PC-9 (cell line): ENCODE data around the gene SV2A. TPM values are rescaled to one million over a fixed set of nuclear protein-coding genes. Genes with fewer than 3 reads are reported as not detected.

ENCODE experiments used
- Bru-seq: library from RNA; stranded (reverse); fragments of 400-500 nt; gene quantifications from one replicate; lab custom pipeline; 2021; lab: Mats Ljungman, UMichigan
- BruChase-seq, 2 experiments: library from RNA; stranded (reverse); fragments of 400-500 nt; gene quantifications; one replicate each; lab custom pipeline; 2021; lab: Mats Ljungman, UMichigan
- BruUV-seq: library from RNA; stranded (reverse); fragments of 400-500 nt; replicated peaks from 2 replicates; lab custom pipeline; 2021; lab: Mats Ljungman, UMichigan
- CTCF ChIA-PET: fragments of 300-600 bp; sonication (Branson Sonifier 250); formaldehyde crosslinking; loops from one replicate; lab custom pipeline; 2022; ENCODE audit warnings: antibody characterized with exemption; lab: Charles Lee
- POLR2A ChIA-PET: fragments of 300-600 bp; sonication (Branson Sonifier 250); formaldehyde crosslinking; loops from one replicate; lab custom pipeline; 2022; ENCODE audit warnings: antibody characterized with exemption; ENCODE audit not compliant: unreplicated experiment; lab: Charles Lee
- DNase-seq, 2 experiments: peaks; one replicate each; pipeline versions ENCODE4 v3.0.0 to v3.0.0-alpha.2; 2015 to 2022; ENCODE audit warnings: mixed read lengths in 1 of 2
- H2AFZ ChIP-seq: fragments of 200-600 bp; sonication (generic); 2 replicates; pipeline ENCODE4 v1.8.1; 2017; ENCODE audit warnings: antibody characterized with exemption
- H3F3A ChIP-seq: fragments of 200-600 bp; sonication (generic); 2 replicates; pipeline ENCODE4 v1.8.1; 2017; ENCODE audit warnings: antibody characterized with exemption, mild to moderate bottlenecking, low read depth; ENCODE audit not compliant: insufficient read depth
- H3K27ac ChIP-seq: fragments of 200-600 bp; sonication (generic); 2 replicates; pipeline ENCODE4 v1.6.1; 2016; ENCODE audit warnings: mixed run types
- H3K27me3 ChIP-seq: fragments of 200-600 bp; sonication (generic); 2 replicates; pipeline ENCODE4 v1.6.1; 2016; ENCODE audit warnings: low read depth, mixed run types; ENCODE audit not compliant: insufficient read depth
- H3K36me3 ChIP-seq: fragments of 200-600 bp; sonication (generic); 2 replicates; pipeline ENCODE4 v1.6.1; 2016; ENCODE audit warnings: low read depth, mixed run types
- H3K4me1 ChIP-seq: fragments of 200-600 bp; sonication (generic); replicated peaks from 2 replicates; pipeline ENCODE4 v1.6.1; 2016; ENCODE audit warnings: mixed run types; ENCODE audit not compliant: insufficient read depth
- H3K4me2 ChIP-seq: fragments of 200-600 bp; sonication (generic); 2 replicates; pipeline ENCODE4 v1.6.1; 2017; ENCODE audit warnings: mixed run types
- H3K4me3 ChIP-seq: fragments of 200-600 bp; sonication (generic); 2 replicates; pipeline ENCODE4 v1.6.1; 2016; ENCODE audit warnings: mixed run types
- H3K79me2 ChIP-seq: fragments of 200-600 bp; sonication (generic); 2 replicates; pipeline ENCODE4 v1.6.1; 2017; ENCODE audit warnings: low read depth, mixed run types
- H3K9me2 ChIP-seq: fragments of 200-600 bp; sonication (generic); 2 replicates; pipeline ENCODE4 v1.8.1; 2017; ENCODE audit warnings: mild to moderate bottlenecking; ENCODE audit not compliant: insufficient read depth
- H3K9me3 ChIP-seq: fragments of 200-600 bp; sonication (generic); 2 replicates; pipeline ENCODE4 v1.8.1; 2016; ENCODE audit warnings: low read depth; ENCODE audit not compliant: insufficient read depth
- H4K20me1 ChIP-seq: fragments of 200-600 bp; sonication (generic); 2 replicates; pipeline ENCODE4 v1.8.1; 2017; ENCODE audit not compliant: insufficient read depth
- CTCF ChIP-seq: fragments of 200-600 bp; sonication (generic); conservative IDR thresholded peaks from 2 replicates; pipeline ENCODE4 v1.6.1; 2017; ENCODE audit warnings: mixed run types, antibody characterized with exemption, mild to moderate bottlenecking, moderate library complexity
- EZH2 ChIP-seq: fragments of 200-600 bp; sonication (generic); IDR thresholded peaks from 2 replicates; pipeline ENCODE4 v1.8.0; 2017; ENCODE audit warnings: antibody characterized with exemption, low read depth
- intact Hi-C: fragments of 100-400 bp; cut with micrococcal nuclease; formaldehyde crosslinking; loops from one replicate; pipeline ENCODE4 v1.10.0; 2022; ENCODE audit not compliant: unreplicated experiment
- long read RNA-seq: library from polyadenylated mRNA; stranded (forward); transcript quantifications from one replicate; pipeline ENCODE4 v2.0.0, GENCODE V29; 2022
- total RNA-seq: library from RNA; stranded (reverse); gene quantifications from 2 replicates; pipeline ENCODE4 v1.2.3, GENCODE V29; 2021

SV2A gene, protein sequence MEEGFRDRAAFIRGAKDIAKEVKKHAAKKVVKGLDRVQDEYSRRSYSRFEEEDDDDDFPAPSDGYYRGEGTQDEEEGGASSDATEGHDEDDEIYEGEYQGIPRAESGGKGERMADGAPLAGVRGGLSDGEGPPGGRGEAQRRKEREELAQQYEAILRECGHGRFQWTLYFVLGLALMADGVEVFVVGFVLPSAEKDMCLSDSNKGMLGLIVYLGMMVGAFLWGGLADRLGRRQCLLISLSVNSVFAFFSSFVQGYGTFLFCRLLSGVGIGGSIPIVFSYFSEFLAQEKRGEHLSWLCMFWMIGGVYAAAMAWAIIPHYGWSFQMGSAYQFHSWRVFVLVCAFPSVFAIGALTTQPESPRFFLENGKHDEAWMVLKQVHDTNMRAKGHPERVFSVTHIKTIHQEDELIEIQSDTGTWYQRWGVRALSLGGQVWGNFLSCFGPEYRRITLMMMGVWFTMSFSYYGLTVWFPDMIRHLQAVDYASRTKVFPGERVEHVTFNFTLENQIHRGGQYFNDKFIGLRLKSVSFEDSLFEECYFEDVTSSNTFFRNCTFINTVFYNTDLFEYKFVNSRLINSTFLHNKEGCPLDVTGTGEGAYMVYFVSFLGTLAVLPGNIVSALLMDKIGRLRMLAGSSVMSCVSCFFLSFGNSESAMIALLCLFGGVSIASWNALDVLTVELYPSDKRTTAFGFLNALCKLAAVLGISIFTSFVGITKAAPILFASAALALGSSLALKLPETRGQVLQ
- 0.20 and 0.33 TPM in 2 replicates for total RNA-seq
- Bru-seq, nascent RNA: percentile 23 among the genes with signal in this experiment
- BruChase-seq, experiment 1, labeled RNA remaining after a 2-hour chase: percentile 19 among the genes with signal in this experiment
- BruChase-seq, experiment 2, labeled RNA remaining after a 6-hour chase: percentile 25 among the genes with signal in this experiment
- long read RNA-seq: 0 reads

- peaks cover 4% of the 10 kb centered on the region; the same call in 1 of the 2 replicates for H3K36me3 ChIP-seq
- H3K27ac ChIP-seq: no peak within 1 kb of the TSS
- H3F3A ChIP-seq: peaks cover 19% of the 10 kb centered on the region; the same call in 1 of the 2 replicates
- DNase-seq: no peak
- no peaks in the 10 kb centered on the region for H3K9me2 ChIP-seq
- H3K4me1 ChIP-seq: no peaks in the 10 kb centered on the region
- ChIA-PET POLR2A (no interaction called here), CTCF (no interaction called here)
- H3K79me2 ChIP-seq: no peaks in the 10 kb centered on the region
- no peak within 1 kb of the TSS for H2AFZ ChIP-seq
- H3K4me3 ChIP-seq: no peak within 1 kb of the TSS
- H3K27me3 ChIP-seq: no peaks in the 10 kb centered on the region
- no peaks in the 10 kb centered on the region for H3K9me3 ChIP-seq
- H4K20me1 ChIP-seq: no peaks in the 10 kb centered on the region
- TF ChIP-seq CTCF: no peak
- TF ChIP-seq EZH2: no peak
- no peak within 1 kb of the TSS for H3K4me2 ChIP-seq
- BruUV-seq: no TSS peak
- intact Hi-C loops: no loop called here
Measured at GRCh38 chr1:149917571-149918144, at the start of gene SV2A. Gene SV2A, minus strand, starts transcription at chr1:149917844. Its CDS starts 4,004 bp downstream, at chr1:149913840.

DNA sequence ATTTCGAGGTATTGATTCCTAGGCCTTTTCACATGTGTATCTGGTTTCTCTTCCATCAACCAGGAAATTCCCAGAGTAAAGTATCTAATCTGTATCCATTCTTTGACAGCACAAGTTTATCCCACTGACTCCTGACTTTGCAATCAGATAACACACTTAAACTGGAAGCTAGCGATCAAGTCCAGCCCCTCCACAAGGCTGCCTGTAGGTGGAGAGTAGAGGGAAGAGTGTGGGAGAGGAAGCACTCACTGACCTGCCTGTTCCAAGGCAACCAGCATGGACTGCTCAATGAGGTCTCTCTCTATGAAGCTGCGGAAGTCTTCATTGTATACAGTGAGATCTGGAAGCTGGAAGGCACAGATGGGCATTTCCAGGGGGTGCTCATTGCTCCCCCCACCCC lies 49.4 kb upstream of the SV2A start:
- Histone ChIP-seq H3F3A (peaks cover 29% of the 10 kb centered on the region), H3K4me3 (no peak overlapping the region), H3K9me3 (no peaks in the 10 kb centered on the region), H3K79me2 (no peaks in the 10 kb centered on the region), H3K36me3 (peaks cover 24% of the 10 kb centered on the region), H4K20me1 (no peaks in the 10 kb centered on the region; the same call in 1 of the 2 replicates), H2AFZ (no peak overlapping the region), H3K9me2 (no peaks in the 10 kb centered on the region), H3K27me3 (no peaks in the 10 kb centered on the region), H3K4me1 (peaks cover 7% of the 10 kb centered on the region), H3K4me2 (no peak overlapping the region), H3K27ac (no peak overlapping the region)
- intact Hi-C loops: no loop called here
- no peak for TF ChIP-seq EZH2
- no peak for TF ChIP-seq CTCF
- CTCF ChIA-PET: no interaction called here
- no TSS peak for BruUV-seq
- POLR2A ChIA-PET: no interaction called here
- no peak for DNase-seq

- Histone ChIP-seq H3K27ac (no peak overlapping the region), H3K27me3 (no peaks in the 10 kb centered on the region), H3K36me3 (peaks cover 24% of the 10 kb centered on the region), H4K20me1 (no peaks in the 10 kb centered on the region; the same call in 1 of the 2 replicates), H2AFZ (no peak overlapping the region), H3K9me2 (no peaks in the 10 kb centered on the region), H3K4me1 (peaks cover 7% of the 10 kb centered on the region), H3K79me2 (no peaks in the 10 kb centered on the region), H3K4me2 (no peak overlapping the region), H3F3A (peaks cover 29% of the 10 kb centered on the region), H3K4me3 (no peak overlapping the region), H3K9me3 (no peaks in the 10 kb centered on the region)
- DNase-seq: no peak
- CTCF ChIA-PET: no interaction called here
- TF ChIP-seq EZH2 (no peak), CTCF (no peak)
- intact Hi-C loops: no loop called here
- BruUV-seq: no TSS peak
- POLR2A ChIA-PET: no interaction called here
Measured at GRCh38 chr1:149966405-149966804, 48.8 kb upstream of the SV2A start.
